Neural cell (in vitro differentiated cells): ENCODE data around the gene RBP4. TPM values are rescaled to one million over a fixed set of nuclear protein-coding genes. Genes with fewer than 3 reads are reported as not detected.
A peak's percentile ranks its signal among the peaks of the same experiment; 100 is the strongest.

Source experiments
- H2AFZ ChIP-seq: fragments of 200-600, 300-800 bp; sonication (generic), shearing (Covaris generic); 2 replicates; pipeline ENCODE4 v1.6.0; 2014; ENCODE audit warnings: low read depth, mild to moderate bottlenecking, antibody characterized with exemption, low read length, moderate library complexity
- H3F3A ChIP-seq: fragments of 200-600 bp; shearing (Covaris generic); 2 replicates; pipeline ENCODE4 v1.6.1; 2016; ENCODE audit warnings: mild to moderate bottlenecking, moderate library complexity, mixed read lengths, antibody characterized with exemption, low read length; ENCODE audit not compliant: insufficient read depth, poor library complexity, severe bottlenecking
- H3K27ac ChIP-seq: fragments of 200-600, 300-800 bp; sonication (generic), shearing (Covaris generic); 2 replicates; pipeline ENCODE4 v1.5.1; 2014; ENCODE audit warnings: mild to moderate bottlenecking, low read length, moderate library complexity
- H3K27me3 ChIP-seq: fragments of 300-800, 200-600 bp; sonication (generic), shearing (Covaris generic); 2 replicates; pipeline ENCODE4 v1.6.0; 2014; ENCODE audit warnings: mild to moderate bottlenecking, low read depth, low read length, moderate library complexity; ENCODE audit not compliant: insufficient read depth
- H3K36me3 ChIP-seq: fragments of 300-800, 200-600 bp; sonication (generic), shearing (Covaris generic); 2 replicates; pipeline ENCODE4 v1.5.1; 2014; ENCODE audit warnings: mild to moderate bottlenecking, antibody characterized with exemption, low read length, moderate library complexity; ENCODE audit not compliant: insufficient read depth
- H3K4me2 ChIP-seq: fragments of 300-800, 200-600 bp; sonication (generic), shearing (Covaris generic); 2 replicates; pipeline ENCODE4 v1.6.0; 2014; ENCODE audit warnings: mild to moderate bottlenecking, low read length
- H3K4me3 ChIP-seq: fragments of 300-800, 200-600 bp; sonication (generic), shearing (Covaris generic); 2 replicates; pipeline ENCODE4 v1.5.1; 2014; ENCODE audit warnings: mild to moderate bottlenecking, low read length, moderate library complexity
- H3K79me2 ChIP-seq: fragments of 200-600 bp; shearing (Covaris generic); replicated peaks from 2 replicates; pipeline ENCODE4 v1.6.0; 2014; ENCODE audit warnings: mild to moderate bottlenecking, low read length, moderate library complexity; ENCODE audit not compliant: insufficient read depth
- H3K9ac ChIP-seq: fragments of 300-800, 200-600 bp; sonication (generic), shearing (Covaris generic); 2 replicates; pipeline ENCODE4 v1.6.1; 2016; ENCODE audit warnings: mild to moderate bottlenecking, low read length, mixed read lengths
- H3K9me2 ChIP-seq: fragments of 200-600 bp; shearing (Covaris generic); 2 replicates; pipeline ENCODE4 v1.6.1; 2016; ENCODE audit warnings: mild to moderate bottlenecking, low read length, mixed read lengths; ENCODE audit not compliant: insufficient read depth
- H3K9me3 ChIP-seq: fragments of 200-600, 300-800 bp; sonication (generic), shearing (Covaris generic); 2 replicates; pipeline ENCODE4 v1.6.1; 2016; ENCODE audit warnings: mild to moderate bottlenecking, mixed run types, low read length, moderate library complexity, mixed read lengths
- H4K20me1 ChIP-seq: fragments of 200-600 bp; shearing (Covaris generic); 2 replicates; pipeline ENCODE4 v1.6.1; 2016; ENCODE audit warnings: mild to moderate bottlenecking, mixed run types; ENCODE audit not compliant: insufficient read depth
- CTCF ChIP-seq: fragments of 450-650 bp; IDR thresholded peaks from 2 replicates; pipeline ENCODE4 v1.5.1; 2014; ENCODE audit warnings: antibody characterized with exemption, mild to moderate bottlenecking, moderate library complexity; ENCODE audit not compliant: poor library complexity, severe bottlenecking
- EP300 ChIP-seq: fragments of 450-650 bp; conservative IDR thresholded peaks from 2 replicates; pipeline ENCODE4 v1.6.1; 2014; ENCODE audit warnings: antibody characterized with exemption, mild to moderate bottlenecking, moderate library complexity; ENCODE audit not compliant: poor library complexity, severe bottlenecking
- EZH2 ChIP-seq: fragments of 200-600, 300-800 bp; shearing (Covaris generic), sonication (generic); IDR thresholded peaks from 2 replicates; pipeline ENCODE4 v1.6.1; 2014; ENCODE audit warnings: antibody characterized with exemption, low read length, borderline replicate concordance, mild to moderate bottlenecking; ENCODE audit not compliant: insufficient read depth, poor library complexity, severe bottlenecking
- MXI1 ChIP-seq: fragments of 450-650 bp; conservative IDR thresholded peaks from 2 replicates; pipeline ENCODE4 v1.6.1; 2014; ENCODE audit warnings: antibody characterized with exemption, mild to moderate bottlenecking; ENCODE audit not compliant: poor library complexity, severe bottlenecking
- POLR2AphosphoS5 ChIP-seq: IDR thresholded peaks from 2 replicates; pipeline ENCODE4 v1.6.1; 2012
- RAD21 ChIP-seq: fragments of 450-650 bp; conservative IDR thresholded peaks from 2 replicates; pipeline ENCODE4 v1.6.1; 2014; ENCODE audit warnings: antibody characterized with exemption, mild to moderate bottlenecking, moderate library complexity
- REST ChIP-seq: IDR thresholded peaks from 2 replicates; pipeline ENCODE4 v1.6.1; 2012; ENCODE audit warnings: borderline replicate concordance
- SMC3 ChIP-seq: fragments of 450-650 bp; conservative IDR thresholded peaks from 2 replicates; pipeline ENCODE4 v1.6.1; 2014; ENCODE audit warnings: antibody characterized with exemption, mild to moderate bottlenecking, moderate library complexity; ENCODE audit not compliant: poor library complexity
- TAF1 ChIP-seq: IDR thresholded peaks from 2 replicates; pipeline ENCODE4 v1.6.1; 2012; ENCODE audit warnings: low read depth
- polyA plus RNA-seq: library from polyadenylated mRNA; depleted of rRNA; stranded (reverse); fragments of >200 nt; gene quantifications from 2 replicates; pipeline ENCODE4 v1.2.3, GENCODE V29; 2014

RBP4 gene
- polyA plus RNA-seq, 1 donor from 2014 or later = 0.73 TPM

- no peak overlapping the region for H2AFZ ChIP-seq
- no peaks in the 10 kb centered on the region for H3F3A ChIP-seq
- no peak overlapping the region for H3K4me2 ChIP-seq
- H3K4me3 ChIP-seq = no peak overlapping the region
- H3K27me3 ChIP-seq = no peaks in the 10 kb centered on the region
- H3K9me3 ChIP-seq = no peaks in the 10 kb centered on the region
- H3K9ac ChIP-seq = no peak overlapping the region
- H3K27ac ChIP-seq = no peak overlapping the region
- no peaks in the 10 kb centered on the region for H4K20me1 ChIP-seq
- no peaks in the 10 kb centered on the region for H3K36me3 ChIP-seq
- TF ChIP-seq POLR2AphosphoS5 = no peak
- no peak for TF ChIP-seq RAD21
- TF ChIP-seq TAF1 = no peak
- no peak for TF ChIP-seq EP300
- no peak for TF ChIP-seq REST
- TF ChIP-seq SMC3 = no peak
- TF ChIP-seq MXI1 = no peak
- no peak for TF ChIP-seq CTCF
- no peak for TF ChIP-seq EZH2
- H3K79me2 ChIP-seq = no peaks in the 10 kb centered on the region
- H3K9me2 ChIP-seq = no peaks in the 10 kb centered on the region
Measured at GRCh38 chr10:93584445-93584844, 16.6 kb downstream of the RBP4 start.

- Histone ChIP-seq H3K27ac (peak overlapping the region; percentile 84), H3K4me2 (peak overlapping the region; percentile 31), H3K9me2 (no peaks in the 10 kb centered on the region), H2AFZ (peak overlapping the region; percentile 30), H3K9me3 (no peaks in the 10 kb centered on the region), H3F3A (no peaks in the 10 kb centered on the region), H3K79me2 (no peaks in the 10 kb centered on the region), H3K27me3 (no peaks in the 10 kb centered on the region), H3K36me3 (no peaks in the 10 kb centered on the region), H3K9ac (peak overlapping the region; percentile 59), H4K20me1 (no peaks in the 10 kb centered on the region), H3K4me3 (peak overlapping the region; percentile 45)
- TF ChIP-seq RAD21 = no peak
- no peak for TF ChIP-seq CTCF
- peak; percentile 73 for TF ChIP-seq MXI1
- TF ChIP-seq TAF1 = peak; percentile 58
- TF ChIP-seq EZH2 = no peak
- TF ChIP-seq REST = peak; percentile 97
- TF ChIP-seq POLR2AphosphoS5 = peak; percentile 80
- peak; percentile 33 for TF ChIP-seq SMC3
- peak; percentile 95 for TF ChIP-seq EP300
Measured at GRCh38 chr10:93580828-93581227, 20.2 kb downstream of the RBP4 start.
